ENCODE measurements around the gene STK32C. TPM values are rescaled to one million over a fixed set of nuclear protein-coding genes. Genes with fewer than 3 reads are reported as not detected.

STK32C gene
- total RNA-seq, 1 experiment from 2014 or later, result 13.5 TPM

GRCh38 chr10:132314336-132314735, 6.6 kb upstream of the STK32C start:
- H3K4me1 Mint-ChIP-seq (ENCODE audit: low read depth, unreplicated experiment), result peaks cover 22% of the 10 kb centered on the region
- intact Hi-C loops (cut with micrococcal nuclease; ENCODE audit: unreplicated experiment), result no loop called here
- DNase-seq, result no peak
- no TSS peak for BruUV-seq (replicated peaks)
- no peak overlapping the region for H3K27ac Mint-ChIP-seq (ENCODE audit: unreplicated experiment)
- peaks cover 2% of the 10 kb centered on the region for H3K9me3 Mint-ChIP-seq (ENCODE audit: low read depth, unreplicated experiment)
- CTCF ChIA-PET, result no interaction called here
- no peak for TF ChIP-seq CTCF (IDR thresholded peaks at IDR 0.05; ENCODE audit: unreplicated experiment)
- H3K36me3 Mint-ChIP-seq (ENCODE audit: insufficient read depth, unreplicated experiment), result peaks cover 9% of the 10 kb centered on the region
- H3K4me3 Mint-ChIP-seq (ENCODE audit: low read depth, unreplicated experiment), result no peak overlapping the region
- H3K27me3 Mint-ChIP-seq (ENCODE audit: unreplicated experiment), result no peaks in the 10 kb centered on the region

GRCh38 chr10:132313865-132314264, 6.1 kb upstream of the STK32C start:
- no peak for TF ChIP-seq CTCF (IDR thresholded peaks at IDR 0.05; ENCODE audit: unreplicated experiment)
- DNase-seq, result no peak
- BruUV-seq (replicated peaks), result no TSS peak
- no peaks in the 10 kb centered on the region for H3K27me3 Mint-ChIP-seq (ENCODE audit: unreplicated experiment)
- H3K36me3 Mint-ChIP-seq (ENCODE audit: insufficient read depth, unreplicated experiment), result peaks cover 9% of the 10 kb centered on the region
- intact Hi-C loops (cut with micrococcal nuclease; ENCODE audit: unreplicated experiment), result no loop called here
- no peak overlapping the region for H3K4me3 Mint-ChIP-seq (ENCODE audit: low read depth, unreplicated experiment)
- peaks cover 22% of the 10 kb centered on the region for H3K4me1 Mint-ChIP-seq (ENCODE audit: low read depth, unreplicated experiment)
- CTCF ChIA-PET, result no interaction called here
- H3K9me3 Mint-ChIP-seq (ENCODE audit: low read depth, unreplicated experiment), result peaks cover 2% of the 10 kb centered on the region
- no peak overlapping the region for H3K27ac Mint-ChIP-seq (ENCODE audit: unreplicated experiment)

GRCh38 chr10:132313305-132313704, 5.6 kb upstream of the STK32C start:
- CTCF ChIA-PET, result no interaction called here
- no peak for TF ChIP-seq CTCF (IDR thresholded peaks at IDR 0.05; ENCODE audit: unreplicated experiment)
- Mint-ChIP-seq H3K9me3 (ENCODE audit: low read depth, unreplicated experiment) (peaks cover 2% of the 10 kb centered on the region), H3K27ac (ENCODE audit: unreplicated experiment) (no peak overlapping the region), H3K27me3 (ENCODE audit: unreplicated experiment) (no peaks in the 10 kb centered on the region), H3K4me3 (ENCODE audit: low read depth, unreplicated experiment) (no peak overlapping the region), H3K36me3 (ENCODE audit: insufficient read depth, unreplicated experiment) (peaks cover 11% of the 10 kb centered on the region), H3K4me1 (ENCODE audit: low read depth, unreplicated experiment) (peaks cover 22% of the 10 kb centered on the region)
- intact Hi-C loops (cut with micrococcal nuclease; ENCODE audit: unreplicated experiment), result no loop called here
- no TSS peak for BruUV-seq (replicated peaks)
- no peak for DNase-seq

- Mint-ChIP-seq H3K4me1 (ENCODE audit: low read depth, unreplicated experiment) (peaks cover 15% of the 10 kb centered on the region), H3K36me3 (ENCODE audit: insufficient read depth, unreplicated experiment) (peaks cover 28% of the 10 kb centered on the region), H3K9me3 (ENCODE audit: low read depth, unreplicated experiment) (peaks cover 2% of the 10 kb centered on the region), H3K27me3 (ENCODE audit: unreplicated experiment) (no peaks in the 10 kb centered on the region), H3K27ac (ENCODE audit: unreplicated experiment) (peak overlapping the region; percentile 78), H3K4me3 (ENCODE audit: low read depth, unreplicated experiment) (peak overlapping the region; percentile 18)
- DNase-seq, result peak; percentile 83
- intact Hi-C loops (cut with micrococcal nuclease; ENCODE audit: unreplicated experiment), result no loop called here
- no TSS peak for BruUV-seq (replicated peaks)
- TF ChIP-seq CTCF (IDR thresholded peaks at IDR 0.05; ENCODE audit: unreplicated experiment), result peak; percentile 36
- CTCF ChIA-PET, result no interaction called here
Observed at GRCh38 chr10:132311338-132311939, 3.7 kb upstream of the STK32C start.
